Naive thymus-derived CD4-positive, alpha-beta T cell (primary cell): ENCODE measurements around the gene SUPT20H. TPM values are rescaled to one million over a fixed set of nuclear protein-coding genes. Genes with fewer than 3 reads are reported as not detected.

Source experiments
- ATAC-seq: fragments of 150-1000 bp; cut with Tn5 transposase; 2 replicates; pipeline ENCODE4 v1.10.0; 2021; ENCODE audit warnings: mild to moderate bottlenecking, moderate library complexity
- CTCF ChIA-PET: fragments of 350-600 bp; sonication (Branson Sonifier 250); formaldehyde crosslinking; loops from one replicate; lab custom pipeline; 2021; ENCODE audit warnings: antibody characterized with exemption; lab: Charles Lee
- POLR2A ChIA-PET: fragments of 350-600 bp; sonication (Branson Sonifier 250); formaldehyde crosslinking; loops from one replicate; lab custom pipeline; 2021; ENCODE audit warnings: antibody characterized with exemption, inconsistent platforms; lab: Charles Lee
- DNase-seq, 9 donors: peaks; one replicate each; pipeline versions ENCODE4 v3.0.0 to v3.0.0-alpha.2; 2020 to 2022; ENCODE audit warnings: mixed read lengths in 1 of 9
- H3K27ac ChIP-seq: one replicate; pipeline ENCODE4 v1.7.0; 2013; ENCODE audit warnings: mild to moderate bottlenecking, low read depth, low read length, moderate library complexity
- H3K27me3 ChIP-seq, 2 donors: one replicate each; pipeline ENCODE4 v1.7.0; 2013; ENCODE audit warnings: low read length in 2 of 2, mild to moderate bottlenecking in 2 of 2, moderate library complexity in 2 of 2; ENCODE audit not compliant: control insufficient read depth in 2 of 2, insufficient read depth in 2 of 2
- H3K36me3 ChIP-seq, 3 experiments: 1 replicate in 2 of 3; 2 replicates in 1 of 3; pipeline ENCODE4 v1.7.0; 2013; ENCODE audit warnings: low read length in 3 of 3, mild to moderate bottlenecking in 3 of 3, moderate library complexity in 1 of 3; ENCODE audit not compliant: insufficient read depth in 3 of 3, control insufficient read depth in 2 of 3
- H3K4me1 ChIP-seq, 2 donors: one replicate each; pipeline ENCODE4 v1.7.0; 2013; ENCODE audit warnings: low read length in 2 of 2, mild to moderate bottlenecking in 2 of 2, moderate library complexity in 1 of 2; ENCODE audit not compliant: control insufficient read depth in 2 of 2, insufficient read depth in 2 of 2
- H3K4me3 ChIP-seq: 2 replicates; pipeline ENCODE4 v1.7.0; 2013; ENCODE audit warnings: mild to moderate bottlenecking, low read length
- H3K9me3 ChIP-seq, 3 experiments: 1 replicate in 2 of 3; 2 replicates in 1 of 3; pipeline ENCODE4 v1.7.0; 2013; ENCODE audit warnings: low read length in 3 of 3; ENCODE audit not compliant: control insufficient read depth in 2 of 3
- H3K27ac Mint-ChIP-seq, 9 donors: one replicate each; pipeline ENCODE4 v1.8.0; 2020 to 2022; ENCODE audit warnings: mixed read lengths in 9 of 9, mild to moderate bottlenecking in 8 of 9, moderate library complexity in 5 of 9, inconsistent platforms in 2 of 9
- H3K27me3 Mint-ChIP-seq, 5 donors: one replicate each; pipeline ENCODE4 v1.8.0; 2021 to 2022; ENCODE audit warnings: mixed read lengths in 5 of 5, mild to moderate bottlenecking in 1 of 5
- H3K36me3 Mint-ChIP-seq, 5 donors: one replicate each; pipeline ENCODE4 v1.8.0; 2020 to 2022; ENCODE audit warnings: mixed read lengths in 5 of 5, mild to moderate bottlenecking in 3 of 5, inconsistent platforms in 1 of 5
- H3K4me1 Mint-ChIP-seq, 7 donors: one replicate each; pipeline ENCODE4 v1.8.0; 2020 to 2022; ENCODE audit warnings: mixed read lengths in 7 of 7, mild to moderate bottlenecking in 3 of 7, inconsistent platforms in 1 of 7
- H3K4me3 Mint-ChIP-seq, 10 donors: one replicate each; pipeline ENCODE4 v1.8.0; 2020 to 2022; ENCODE audit warnings: mild to moderate bottlenecking in 10 of 10, mixed read lengths in 10 of 10, moderate library complexity in 6 of 10, inconsistent platforms in 2 of 10
- H3K9me3 Mint-ChIP-seq, 11 donors: one replicate each; pipeline ENCODE4 v1.8.0; 2020 to 2022; ENCODE audit warnings: mixed read lengths in 11 of 11, mild to moderate bottlenecking in 4 of 11, inconsistent platforms in 1 of 11, moderate library complexity in 1 of 11
- intact Hi-C, 2 donors: fragments of 100-400 bp; cut with micrococcal nuclease; formaldehyde crosslinking; loops; one replicate each; pipeline ENCODE4 v1.15.1; 2023
- polyA plus RNA-seq, 2 donors: library from polyadenylated mRNA; unstranded; fragments of 300-500 nt; fragmentation: Illumina TruSeq; gene quantifications; one replicate each; pipeline ENCODE4 v1.2.3, GENCODE V29; 2021
- total RNA-seq, 6 experiments: library from RNA in 5 of 6; stranded (reverse) in 5 of 6; gene quantifications; 1 replicate in 5 of 6; 2 replicates in 1 of 6; pipeline ENCODE4 v1.2.3 and lab custom pipeline; 2021 to 2026

SUPT20H gene
- total and polyA plus RNA-seq, 7 experiments from 2014 or later: 63.0 to 106 (median 75.8) TPM

DNA sequence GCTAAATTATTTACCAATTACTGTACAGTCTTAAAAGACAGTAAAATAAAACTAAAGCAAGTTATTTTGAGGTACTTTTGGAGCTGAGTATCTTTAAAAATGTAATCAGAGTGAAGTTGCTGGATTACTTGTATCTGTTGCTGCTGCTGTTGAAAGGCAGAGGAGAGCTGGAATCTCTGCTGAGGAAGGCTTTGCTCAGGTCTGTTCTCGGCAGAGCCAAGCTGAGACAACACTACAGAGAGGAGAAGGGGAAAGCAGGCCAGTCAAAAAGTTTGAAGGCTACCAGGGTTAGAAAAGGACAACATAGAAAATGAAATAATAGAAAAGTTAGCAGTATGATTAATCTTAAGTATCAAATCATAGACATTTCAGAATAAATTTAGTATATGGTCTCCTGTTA, 49.1 kb downstream of the SUPT20H start:
- H3K27ac ChIP-seq: no peak overlapping the region
- H3K9me3 ChIP-seq: no peaks in the 10 kb centered on the region
- CTCF ChIA-PET: no interaction called here
- H3K27me3 Mint-ChIP-seq: no peaks in the 10 kb centered on the region
- no peaks in the 10 kb centered on the region for H3K4me1 ChIP-seq
- no peaks in the 10 kb centered on the region for H3K9me3 Mint-ChIP-seq
- ATAC-seq: no peak
- H3K36me3 ChIP-seq: peaks cover 7 to 68% (median 13%) of the 10 kb centered on the region in 3 experiments
- no peak for DNase-seq
- H3K27ac Mint-ChIP-seq: peak overlapping the region in 5 of 9 donors; percentile 10 to 73 (median 55)
- POLR2A ChIA-PET: interaction anchor here (5.3 kb wide), 1 partner anchor 9 kb away, joined by 32 read pairs; the partner anchor contains the start of genes ALG5 and EXOSC8
- H3K4me3 ChIP-seq: no peak overlapping the region
- H3K4me3 Mint-ChIP-seq: no peak overlapping the region
- no peaks in the 10 kb centered on the region for H3K27me3 ChIP-seq
- intact Hi-C loops: loop anchor here in 1 of 2 donors (2.0 to 5.0 kb wide), 2 partner anchors 16 to 37 kb away; no protein-coding TSS in a partner anchor
- peaks cover 0 to 14% (median 7%) of the 10 kb centered on the region in 7 donors for H3K4me1 Mint-ChIP-seq
- H3K36me3 Mint-ChIP-seq: peaks cover 5 to 41% (median 26%) of the 10 kb centered on the region in 5 donors

DNA sequence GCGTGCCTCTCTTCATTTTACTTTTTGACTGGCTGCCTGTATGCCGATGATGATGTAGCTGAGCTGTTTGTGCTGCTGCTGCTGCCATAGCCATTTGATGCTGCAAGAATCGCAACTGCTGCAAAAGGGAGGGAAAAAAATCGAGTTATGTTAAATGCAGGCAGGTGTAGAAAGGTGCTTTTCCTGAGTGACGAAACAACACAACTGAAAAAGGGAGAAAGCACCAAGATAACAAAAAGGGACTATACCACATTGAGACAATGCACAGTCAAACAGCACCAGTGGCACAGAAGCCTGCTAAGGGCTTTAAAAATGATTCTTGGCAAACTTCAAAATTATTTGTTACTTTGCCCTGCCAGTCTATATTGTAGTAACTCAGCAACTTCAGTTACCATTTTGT, 49.8 kb downstream of the SUPT20H start:
- Mint-ChIP-seq H3K9me3 (no peaks in the 10 kb centered on the region), H3K27ac (peak overlapping the region in 1 of 9 donors; percentile 39), H3K27me3 (no peaks in the 10 kb centered on the region), H3K4me3 (no peak overlapping the region), H3K36me3 (peaks cover 5 to 38% (median 24%) of the 10 kb centered on the region in 5 donors), H3K4me1 (peaks cover 0 to 14% (median 7%) of the 10 kb centered on the region in 7 donors)
- Histone ChIP-seq H3K36me3 (peaks cover 7 to 74% (median 13%) of the 10 kb centered on the region in 3 experiments), H3K4me3 (no peak overlapping the region), H3K27me3 (no peaks in the 10 kb centered on the region), H3K9me3 (no peaks in the 10 kb centered on the region), H3K4me1 (no peaks in the 10 kb centered on the region), H3K27ac (no peak overlapping the region)
- DNase-seq: no peak
- ChIA-PET POLR2A (interaction anchor here (5.3 kb wide), 1 partner anchor 8 kb away, joined by 32 read pairs; the partner anchor contains the start of genes ALG5 and EXOSC8), CTCF (no interaction called here)
- no peak for ATAC-seq
- intact Hi-C loops: loop anchor here in 1 of 2 donors (2.0 to 5.0 kb wide), 2 partner anchors 17 to 38 kb away; no protein-coding TSS in a partner anchor

DNA sequence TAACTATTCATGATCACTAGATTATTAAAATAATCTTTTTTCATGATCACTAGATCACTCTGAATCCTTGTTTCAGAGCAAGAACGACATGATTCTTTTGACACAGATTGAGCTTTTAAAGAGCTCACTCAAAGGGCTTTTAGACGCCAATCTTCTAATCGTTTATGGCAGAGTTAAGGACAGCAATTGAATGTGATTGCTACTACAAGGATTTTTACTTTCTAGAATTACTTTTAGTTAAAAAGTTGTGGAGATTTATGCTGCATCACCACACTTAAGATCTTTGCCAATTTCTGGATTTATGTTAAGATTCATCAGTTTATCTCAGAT, 57.6 kb downstream of the SUPT20H start:
- peaks cover 0 to 10% (median 6%) of the 10 kb centered on the region in 5 donors for H3K36me3 Mint-ChIP-seq
- DNase-seq (no peak), ATAC-seq (no peak)
- peaks cover 0 to 7% (median 0%) of the 10 kb centered on the region in 5 donors for H3K27me3 Mint-ChIP-seq
- Histone ChIP-seq H3K9me3 (no peaks in the 10 kb centered on the region), H3K4me3 (peak overlapping the region; percentile 77), H3K4me1 (peaks cover 12 to 21% of the 10 kb centered on the region in 2 donors), H3K27ac (peak overlapping the region; percentile 89), H3K36me3 (peaks cover 5 to 36% (median 12%) of the 10 kb centered on the region in 3 experiments), H3K27me3 (no peaks in the 10 kb centered on the region)
- ChIA-PET CTCF (no interaction called here), POLR2A (interaction anchor here (0.7 to 6.7 kb wide), 5 partner anchors 10 to 57 kb away, joined by 3 to 72 read pairs (median 18); partner anchors contain the start of gene SUPT20H)
- H3K4me3 Mint-ChIP-seq: peak overlapping the region in 9 of 10 donors; percentile 90 to 100 (median 97)
- intact Hi-C loops: no loop called here
- peaks cover 0 to 14% (median 0%) of the 10 kb centered on the region in 11 donors for H3K9me3 Mint-ChIP-seq
- H3K27ac Mint-ChIP-seq: peak overlapping the region; percentile 98 to 100 (median 100)
- H3K4me1 Mint-ChIP-seq: peaks cover 17 to 46% (median 35%) of the 10 kb centered on the region in 7 donors

DNA sequence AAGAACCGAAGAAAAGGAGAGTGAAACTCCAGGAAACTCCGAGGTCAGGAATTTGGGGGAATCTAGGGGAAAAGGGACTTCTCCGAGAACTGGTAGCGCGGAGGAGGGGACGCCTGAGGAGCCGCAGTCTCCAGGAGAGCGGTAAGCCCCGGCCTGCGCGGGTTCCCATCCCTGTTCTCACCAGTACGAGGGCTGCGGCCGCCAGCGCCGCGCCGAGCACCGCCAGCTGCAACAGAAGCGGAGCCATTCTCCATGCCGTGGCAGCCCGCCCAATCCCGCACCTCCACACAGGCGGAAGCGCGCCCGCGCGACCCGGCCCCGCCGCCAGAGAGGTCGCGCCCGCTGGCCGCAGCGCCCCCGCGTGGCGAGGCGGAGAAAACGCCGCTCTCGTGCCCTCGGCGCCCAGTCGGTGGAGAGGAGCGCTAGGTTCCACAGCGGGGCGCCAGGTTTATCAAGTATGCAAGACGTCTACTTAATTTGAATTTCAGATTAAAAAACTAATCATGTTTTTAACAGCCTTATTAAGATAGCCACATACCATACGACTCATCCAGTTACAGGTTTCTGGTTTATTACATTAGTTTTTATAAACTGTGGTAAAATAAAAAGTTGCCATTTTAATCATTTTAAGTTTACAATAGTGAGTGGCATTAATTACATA, 60.3 kb downstream of the SUPT20H start, which contains the start of gene ALG5:
ALG5 (minus strand) TSS at position 287 of the 661 bp plus-strand sequence; CDS start at position 247, 40 bp downstream.
- peaks cover 12 to 21% of the 10 kb centered on the region in 2 donors for H3K4me1 ChIP-seq
- peaks cover 0 to 14% (median 0%) of the 10 kb centered on the region in 11 donors for H3K9me3 Mint-ChIP-seq
- H3K36me3 Mint-ChIP-seq: peaks cover 0 to 18% (median 10%) of the 10 kb centered on the region in 5 donors

DNA sequence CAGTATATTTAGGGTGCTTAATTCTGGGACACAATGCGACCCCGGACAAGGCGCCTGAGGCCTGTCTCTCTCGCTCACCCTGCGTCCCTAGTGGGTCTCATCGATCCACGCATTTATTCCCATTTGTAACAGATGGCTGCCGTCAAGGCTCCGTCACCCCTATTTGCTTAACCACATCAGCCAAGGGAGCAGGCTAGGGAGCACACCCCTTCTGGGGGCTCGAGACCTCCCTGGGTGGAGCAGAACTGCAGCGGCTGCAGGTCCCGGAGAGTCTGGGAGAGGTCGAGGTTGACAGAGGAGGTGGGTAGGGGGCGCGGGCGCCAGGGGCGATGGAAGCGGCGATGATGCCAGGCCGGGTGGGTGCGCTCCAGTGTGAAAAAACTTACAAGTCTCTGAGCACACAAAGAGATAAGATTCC, 60.9 kb downstream of the SUPT20H start:
- Mint-ChIP-seq H3K36me3 (peaks cover 0 to 20% (median 13%) of the 10 kb centered on the region in 5 donors), H3K4me3 (peak overlapping the region; percentile 90 to 100 (median 98)), H3K4me1 (peaks cover 23 to 54% (median 46%) of the 10 kb centered on the region in 7 donors), H3K27ac (peak overlapping the region; percentile 97 to 100 (median 100)), H3K27me3 (peaks cover 0 to 7% (median 0%) of the 10 kb centered on the region in 5 donors), H3K9me3 (peaks cover 0 to 14% (median 0%) of the 10 kb centered on the region in 11 donors)
- ChIA-PET CTCF (interaction anchor here (0.6 kb wide), 1 partner anchor 59 kb away, joined by 5 read pairs; no protein-coding TSS in a partner anchor), POLR2A (interaction anchor here (1.1 to 6.7 kb wide), 8 partner anchors 7 to 1351 kb away, joined by 3 to 72 read pairs (median 10); partner anchors contain the start of genes SUPT20H and UFM1)
- Histone ChIP-seq H3K9me3 (no peaks in the 10 kb centered on the region), H3K4me1 (peaks cover 12 to 21% of the 10 kb centered on the region in 2 donors), H3K36me3 (peaks cover 0 to 21% (median 16%) of the 10 kb centered on the region in 3 experiments), H3K27me3 (no peaks in the 10 kb centered on the region), H3K4me3 (peak overlapping the region; percentile 77), H3K27ac (peak overlapping the region; percentile 85)
- ATAC-seq (no peak), DNase-seq (peak in 5 of 9 donors; percentile 0 to 43 (median 12))
- intact Hi-C loops: loop anchor here (1.0 to 5.0 kb wide), 5 partner anchors 61 to 1351 kb away; partner anchors contain the start of genes SPART (in 2 of the 2), SUPT20H (in 2 of the 2), RFXAP (in 1 of the 2) and UFM1 (in 1 of the 2)

More for the DNA sequence above, 60.3 kb downstream of the SUPT20H start, which contains the start of gene ALG5:
- peak within 1 kb of the TSS; percentile 77 for H3K4me3 ChIP-seq
- no peaks in the 10 kb centered on the region for H3K27me3 ChIP-seq
- Mint-ChIP-seq H3K27me3 (peaks cover 0 to 7% (median 0%) of the 10 kb centered on the region in 5 donors), H3K4me3 (peak within 1 kb of the TSS; percentile 90 to 100 (median 98)), H3K27ac (peak within 1 kb of the TSS; percentile 98 to 100 (median 100)), H3K4me1 (peaks cover 23 to 54% (median 46%) of the 10 kb centered on the region in 7 donors)
- H3K36me3 ChIP-seq: peaks cover 0 to 26% (median 13%) of the 10 kb centered on the region in 3 experiments
- peak within 1 kb of the TSS; percentile 89 for H3K27ac ChIP-seq
- ChIA-PET POLR2A (interaction anchor here (1.0 to 6.7 kb wide), 11 partner anchors 8 to 1351 kb away, joined by 5 to 72 read pairs (median 11); partner anchors contain the start of genes RFXAP, SPART, SUPT20H and UFM1), CTCF (interaction anchor here (0.6 to 0.8 kb wide), 2 partner anchors 21 to 58 kb away, joined by 3 to 5 read pairs; no protein-coding TSS in a partner anchor)
- DNase-seq (peak; percentile 91 to 99 (median 96)), ATAC-seq (peak; percentile 85)
- H3K9me3 ChIP-seq: no peaks in the 10 kb centered on the region
- intact Hi-C loops: loop anchor here (1.0 to 5.0 kb wide), 5 partner anchors 60 to 1350 kb away; partner anchors contain the start of genes SPART (in 2 of the 2), SUPT20H (in 2 of the 2), RFXAP (in 1 of the 2) and UFM1 (in 1 of the 2)
